IMR-90 (cell line): ENCODE measurements around the gene METTL1. TPM values are rescaled to one million over a fixed set of nuclear protein-coding genes. Genes with fewer than 3 reads are reported as not detected.

Source experiments
- ATAC-seq: fragments of 200-7000 bp; cut with Tn5 transposase; 2 replicates; pipeline ENCODE4 v1.9.1; 2020; ENCODE audit warnings: low read depth, mild to moderate bottlenecking, moderate library complexity
- BruUV-seq: library from RNA; stranded (reverse); fragments of 400-500 nt; replicated peaks from 2 replicates; lab custom pipeline; 2021; lab: Mats Ljungman, UMichigan
- CTCF ChIA-PET: fragments of 300-600 bp; formaldehyde crosslinking; extraction: SDS; loops from one replicate; lab custom pipeline; 2021; ENCODE audit warnings: antibody characterized with exemption; lab: Yijun Ruan, JAX
- POLR2A ChIA-PET: fragments of 300-600 bp; sonication (Branson Sonifier 250); formaldehyde crosslinking; loops from one replicate; lab custom pipeline; 2022; ENCODE audit warnings: antibody characterized with exemption; ENCODE audit not compliant: unreplicated experiment; lab: Charles Lee
- DNase-seq: peaks from one replicate; pipeline ENCODE4 v3.0.0; 2013
- H2AFZ ChIP-seq: replicated peaks from 2 replicates; pipeline ENCODE3; 2013; ENCODE audit warnings: low read length, mild to moderate bottlenecking; ENCODE audit not compliant: poor library complexity
- H2AK5ac ChIP-seq: 2 replicates; pipeline ENCODE4 v1.6.1; 2013; ENCODE audit warnings: low read depth, low read length, inconsistent platforms
- H2AK9ac ChIP-seq: replicated peaks from 2 replicates; pipeline ENCODE3; 2013; ENCODE audit warnings: mild to moderate bottlenecking, low read depth, low read length, moderate library complexity; ENCODE audit not compliant: poor library complexity
- H2BK120ac ChIP-seq: 2 replicates; pipeline ENCODE4 v1.6.1; 2013; ENCODE audit warnings: low read depth, low read length, inconsistent platforms
- H2BK15ac ChIP-seq: 3 replicates; pipeline ENCODE4 v1.6.1; 2013; ENCODE audit warnings: low read depth, low read length, inconsistent platforms
- H2BK20ac ChIP-seq: 2 replicates; pipeline ENCODE4 v1.6.1; 2013; ENCODE audit warnings: low read depth, mild to moderate bottlenecking, inconsistent platforms, low read length, moderate library complexity
- H2BK5ac ChIP-seq: 2 replicates; pipeline ENCODE4 v1.6.1; 2013; ENCODE audit warnings: mild to moderate bottlenecking, low read depth, low read length, inconsistent platforms; ENCODE audit not compliant: poor library complexity, severe bottlenecking
- H3K14ac ChIP-seq: replicated peaks from 2 replicates; pipeline ENCODE4 v1.6.1; 2013; ENCODE audit warnings: low read depth, low read length, inconsistent platforms
- H3K18ac ChIP-seq: 2 replicates; pipeline ENCODE4 v1.6.1; 2013; ENCODE audit warnings: low read depth, low read length, control low read depth
- H3K23ac ChIP-seq: 2 replicates; pipeline ENCODE4 v1.6.1; 2013; ENCODE audit warnings: low read depth, low read length, inconsistent platforms
- H3K27ac ChIP-seq: 2 replicates; pipeline ENCODE4 v1.5.1; 2013; ENCODE audit warnings: mild to moderate bottlenecking, control low read depth, low read length; ENCODE audit not compliant: insufficient read depth
- H3K27me3 ChIP-seq: 2 replicates; pipeline ENCODE4 v1.6.1; 2013; ENCODE audit warnings: low read length; ENCODE audit not compliant: control insufficient read depth, insufficient read depth
- H3K36me3 ChIP-seq: 2 replicates; pipeline ENCODE4 v1.6.1; 2013; ENCODE audit warnings: low read length, mixed read lengths; ENCODE audit not compliant: control insufficient read depth, insufficient read depth
- H3K4ac ChIP-seq: 2 replicates; pipeline ENCODE4 v1.6.1; 2013; ENCODE audit warnings: low read depth, low read length, inconsistent platforms
- H3K4me1 ChIP-seq: 2 replicates; pipeline ENCODE4 v1.6.1; 2013; ENCODE audit warnings: low read length, mixed read lengths; ENCODE audit not compliant: control insufficient read depth, insufficient read depth
- H3K4me2 ChIP-seq: 2 replicates; pipeline ENCODE4 v1.6.1; 2013; ENCODE audit warnings: low read depth, mild to moderate bottlenecking, control low read depth, low read length, moderate library complexity
- H3K4me3 ChIP-seq: 2 replicates; pipeline ENCODE4 v1.5.1; 2013; ENCODE audit warnings: low read depth, mild to moderate bottlenecking, control low read depth, low read length, moderate library complexity; ENCODE audit not compliant: insufficient read depth
- H3K56ac ChIP-seq: 2 replicates; pipeline ENCODE4 v1.6.1; 2013; ENCODE audit warnings: low read length, inconsistent platforms; ENCODE audit not compliant: insufficient read depth; ENCODE audit errors: extremely low read depth
- H3K79me1 ChIP-seq, 2 experiments: 2 replicates each; pipeline ENCODE4 v1.6.1; 2013; ENCODE audit warnings: low read length in 2 of 2, inconsistent platforms in 1 of 2, low read depth in 1 of 2
- H3K9ac ChIP-seq: 2 replicates; pipeline ENCODE4 v1.6.1; 2013; ENCODE audit warnings: low read depth, low read length, control low read depth
- H3K9me1 ChIP-seq: 2 replicates; pipeline ENCODE4 v1.6.1; 2013; ENCODE audit warnings: low read length, inconsistent platforms; ENCODE audit not compliant: insufficient read depth
- H3K9me3 ChIP-seq: 2 replicates; pipeline ENCODE4 v1.6.1; 2013; ENCODE audit warnings: low read length; ENCODE audit not compliant: control insufficient read depth, insufficient read depth
- H4K20me1 ChIP-seq: 2 replicates; pipeline ENCODE4 v1.6.1; 2013; ENCODE audit warnings: low read length, inconsistent platforms; ENCODE audit not compliant: insufficient read depth
- H4K5ac ChIP-seq: 2 replicates; pipeline ENCODE4 v1.6.1; 2013; ENCODE audit warnings: mild to moderate bottlenecking, low read depth, low read length, control low read depth
- H4K8ac ChIP-seq, 2 experiments: 2 replicates each; pipeline ENCODE4 v1.6.1; 2013; ENCODE audit warnings: low read depth in 2 of 2, low read length in 2 of 2, control low read depth in 1 of 2, inconsistent platforms in 1 of 2
- H4K91ac ChIP-seq: 2 replicates; pipeline ENCODE4 v1.6.1; 2013; ENCODE audit warnings: low read depth, low read length, inconsistent platforms; ENCODE audit not compliant: insufficient read depth
- CEBPB ChIP-seq: IDR thresholded peaks from 2 replicates; pipeline ENCODE4 v1.6.1; 2012; ENCODE audit warnings: low read depth, low read length, improper control_type of control experiment
- CHD1 ChIP-seq: IDR thresholded peaks from 2 replicates; pipeline ENCODE4 v1.6.1; 2012; ENCODE audit warnings: low read depth, low read length, improper control_type of control experiment
- CTCF ChIP-seq: conservative IDR thresholded peaks from 2 replicates; pipeline ENCODE4 v1.5.1; 2012; ENCODE audit warnings: mild to moderate bottlenecking, low read depth, low read length, improper control_type of control experiment
- FOS ChIP-seq: fragments of 150-350 bp; IDR thresholded peaks from 2 replicates; pipeline ENCODE4 v1.6.1; 2016; ENCODE audit warnings: low read depth, low read length
- MAFK ChIP-seq: IDR thresholded peaks from 2 replicates; pipeline ENCODE4 v1.6.1; 2012; ENCODE audit warnings: low read depth, low read length, improper control_type of control experiment
- MAZ ChIP-seq: IDR thresholded peaks from 2 replicates; pipeline ENCODE4 v1.6.1; 2012; ENCODE audit warnings: low read depth, mild to moderate bottlenecking, low read length, improper control_type of control experiment, moderate library complexity, borderline replicate concordance
- MXI1 ChIP-seq: IDR thresholded peaks from 2 replicates; pipeline ENCODE4 v1.6.1; 2012; ENCODE audit warnings: low read depth, mild to moderate bottlenecking, low read length, moderate library complexity, borderline replicate concordance
- NFE2L2 ChIP-seq: fragments of 150-350 bp; IDR thresholded peaks from 2 replicates; pipeline ENCODE4 v1.6.1; 2016; ENCODE audit warnings: low read depth, mild to moderate bottlenecking, low read length
- POLR2A ChIP-seq: IDR thresholded peaks from 2 replicates; pipeline ENCODE4 v1.6.1; 2012; ENCODE audit warnings: mild to moderate bottlenecking, low read depth, low read length
- RAD21 ChIP-seq: IDR thresholded peaks from 2 replicates; pipeline ENCODE4 v1.6.1; 2012; ENCODE audit warnings: low read length, improper control_type of control experiment
- RCOR1 ChIP-seq: IDR thresholded peaks from 2 replicates; pipeline ENCODE4 v1.6.1; 2012; ENCODE audit warnings: mild to moderate bottlenecking, low read length, improper control_type of control experiment; ENCODE audit not compliant: insufficient replicate concordance
- RFX5 ChIP-seq: IDR thresholded peaks from 2 replicates; pipeline ENCODE4 v1.8.0; 2012; ENCODE audit warnings: low read depth, mild to moderate bottlenecking, low read length, moderate library complexity
- SMC3 ChIP-seq: fragments of 150-350 bp; IDR thresholded peaks from 2 replicates; pipeline ENCODE4 v1.6.1; 2016; ENCODE audit warnings: low read depth, mild to moderate bottlenecking, antibody characterized with exemption, low read length, moderate library complexity
- USF2 ChIP-seq: fragments of 150-350 bp; IDR thresholded peaks from 2 replicates; pipeline ENCODE4 v1.6.1; 2017; ENCODE audit warnings: mild to moderate bottlenecking, antibody characterized with exemption, low read length, low read depth
- WGBS, 2 experiments: methylation state at CpG; one replicate each; pipeline versions ENCODE4 v1.1.5 to v1.1.7; 2013; ENCODE audit warnings: missing lambda C conversion rate in 2 of 2; ENCODE audit not compliant: insufficient read length in 1 of 2; ENCODE audit errors: extremely low coverage in 2 of 2; 5-methylcytosine and 5-hydroxymethylcytosine counted together
- dilution Hi-C: fragments of 300-500 bp; cut with HindIII; formaldehyde crosslinking; loops from one replicate; pipeline ENCODE4 v1.14.3; 2018; ENCODE audit warnings: low sequenced_read_pairs; ENCODE audit not compliant: unreplicated experiment
- in situ Hi-C: fragments of 300-500 bp; cut with MboI; formaldehyde crosslinking; loops from 3 replicates; pipeline ENCODE4 v1.14.3; 2019; ENCODE audit warnings: low sequenced_read_pairs, inconsistent platforms, mixed read lengths
- intact Hi-C: fragments of 100-400 bp; cut with micrococcal nuclease; formaldehyde crosslinking; loops from 2 replicates; pipeline ENCODE4 v1.10.0; 2022
- polyA plus RNA-seq, 3 experiments: library from polyadenylated mRNA; depleted of rRNA; stranded (reverse); fragments of >200 nt; gene quantifications; 2 replicates each; pipeline ENCODE4 v1.2.3, GENCODE V29; 2012; ENCODE audit warnings: low replicate concordance in 1 of 3
- total RNA-seq: library from RNA; depleted of rRNA; stranded (reverse); fragments of >200 nt; gene quantifications from 2 replicates; pipeline ENCODE4 v1.2.3, GENCODE V29; 2012
- TF ChIP-seq, protein P1 (sequence below): fragments of 150-350 bp; IDR thresholded peaks from 2 replicates; pipeline ENCODE4 v1.6.1; 2016; ENCODE audit warnings: low read depth, mild to moderate bottlenecking, low read length, moderate library complexity, borderline replicate concordance

The METTL1 gene
- total and polyA plus RNA-seq, 2 of the 4 experiments (the other 2 are of a cell fraction) = 12.4 to 27.5 TPM

DNA sequence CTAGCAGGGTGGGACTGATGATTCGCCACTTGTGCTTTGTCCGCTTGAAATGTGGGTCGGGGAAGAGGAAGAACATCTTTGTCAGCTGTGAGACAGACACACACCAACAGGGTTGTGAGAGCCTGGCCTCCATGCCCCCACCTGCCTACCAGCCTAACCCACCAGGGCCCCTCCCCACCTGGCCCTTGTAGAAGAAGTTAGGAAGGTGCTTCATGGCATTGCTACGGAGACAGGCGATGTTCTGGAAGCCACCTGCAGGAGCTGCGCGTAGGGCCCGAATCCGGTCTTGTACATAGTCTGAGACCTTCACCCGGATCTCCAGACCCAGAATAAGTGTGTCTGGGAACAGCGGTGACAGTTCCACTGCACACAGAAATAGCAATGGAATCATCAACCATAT is 2.3 kb downstream of the METTL1 start:
- peaks cover 16 to 27% of the 10 kb centered on the region in 2 experiments; a peak in 3 of 4 replicates for H3K79me1 ChIP-seq
- no peak overlapping the region for H2BK20ac ChIP-seq
- H4K5ac ChIP-seq = no peak overlapping the region
- no peak overlapping the region for H2AFZ ChIP-seq
- no peak overlapping the region for H2BK15ac ChIP-seq
- no TSS peak for BruUV-seq
- in situ Hi-C loops = no loop called here
- peaks cover 2% of the 10 kb centered on the region; the same call in 1 of the 2 replicates for H3K9me3 ChIP-seq
- no peak overlapping the region for H3K14ac ChIP-seq
- H3K4me2 ChIP-seq = no peak overlapping the region
- no peak overlapping the region for H2AK5ac ChIP-seq
- H3K4ac ChIP-seq = no peak overlapping the region
- no peak overlapping the region for H4K8ac ChIP-seq
- H3K9ac ChIP-seq = no peak overlapping the region
- H2AK9ac ChIP-seq = no peak overlapping the region
- H4K20me1 ChIP-seq = no peaks in the 10 kb centered on the region
- intact Hi-C loops = no loop called here
- ATAC-seq = no peak
- H3K4me3 ChIP-seq = no peak overlapping the region
- ChIA-PET CTCF (no interaction called here), POLR2A (no interaction called here)
- no peak overlapping the region for H3K23ac ChIP-seq
- H3K56ac ChIP-seq = no peak overlapping the region
- no peak overlapping the region for H4K91ac ChIP-seq
- dilution Hi-C loops = no loop called here
- peaks cover 11% of the 10 kb centered on the region; the same call in 1 of the 2 replicates for H3K4me1 ChIP-seq
- no peak overlapping the region for H3K18ac ChIP-seq
- TF ChIP-seq CHD1 (no peak), RAD21 (no peak), CTCF (no peak), CEBPB (no peak), RCOR1 (no peak), POLR2A (no peak), USF2 (no peak), MAFK (no peak), NFE2L2 (no peak), RFX5 (no peak), MXI1 (no peak), MAZ (no peak), SMC3 (no peak), FOS (no peak)
- TF ChIP-seq, protein P1, sequence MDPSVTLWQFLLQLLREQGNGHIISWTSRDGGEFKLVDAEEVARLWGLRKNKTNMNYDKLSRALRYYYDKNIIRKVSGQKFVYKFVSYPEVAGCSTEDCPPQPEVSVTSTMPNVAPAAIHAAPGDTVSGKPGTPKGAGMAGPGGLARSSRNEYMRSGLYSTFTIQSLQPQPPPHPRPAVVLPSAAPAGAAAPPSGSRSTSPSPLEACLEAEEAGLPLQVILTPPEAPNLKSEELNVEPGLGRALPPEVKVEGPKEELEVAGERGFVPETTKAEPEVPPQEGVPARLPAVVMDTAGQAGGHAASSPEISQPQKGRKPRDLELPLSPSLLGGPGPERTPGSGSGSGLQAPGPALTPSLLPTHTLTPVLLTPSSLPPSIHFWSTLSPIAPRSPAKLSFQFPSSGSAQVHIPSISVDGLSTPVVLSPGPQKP = no peak
- 97% methylated on average over 6 of the region's 11 CpGs; no CpG with 5 or more reads in 1 of the 2 experiments for WGBS, 2 experiments
- H2BK120ac ChIP-seq = no peak overlapping the region
- no peak overlapping the region for H2BK5ac ChIP-seq
- H3K27ac ChIP-seq = no peak overlapping the region
- peaks cover 3% of the 10 kb centered on the region for H3K36me3 ChIP-seq
- DNase-seq = no peak
- H3K9me1 ChIP-seq = peaks cover 12% of the 10 kb centered on the region
- peaks cover 25% of the 10 kb centered on the region for H3K27me3 ChIP-seq
